Measurements from ENCODE around the gene TENM4.

TENM4 gene

GRCh38 chr11:79121351-79121750 lies 319.5 kb downstream of the TENM4 start:
- no peak for DNase-seq (ENCODE audit: low read depth in 2 of 2)

DNA sequence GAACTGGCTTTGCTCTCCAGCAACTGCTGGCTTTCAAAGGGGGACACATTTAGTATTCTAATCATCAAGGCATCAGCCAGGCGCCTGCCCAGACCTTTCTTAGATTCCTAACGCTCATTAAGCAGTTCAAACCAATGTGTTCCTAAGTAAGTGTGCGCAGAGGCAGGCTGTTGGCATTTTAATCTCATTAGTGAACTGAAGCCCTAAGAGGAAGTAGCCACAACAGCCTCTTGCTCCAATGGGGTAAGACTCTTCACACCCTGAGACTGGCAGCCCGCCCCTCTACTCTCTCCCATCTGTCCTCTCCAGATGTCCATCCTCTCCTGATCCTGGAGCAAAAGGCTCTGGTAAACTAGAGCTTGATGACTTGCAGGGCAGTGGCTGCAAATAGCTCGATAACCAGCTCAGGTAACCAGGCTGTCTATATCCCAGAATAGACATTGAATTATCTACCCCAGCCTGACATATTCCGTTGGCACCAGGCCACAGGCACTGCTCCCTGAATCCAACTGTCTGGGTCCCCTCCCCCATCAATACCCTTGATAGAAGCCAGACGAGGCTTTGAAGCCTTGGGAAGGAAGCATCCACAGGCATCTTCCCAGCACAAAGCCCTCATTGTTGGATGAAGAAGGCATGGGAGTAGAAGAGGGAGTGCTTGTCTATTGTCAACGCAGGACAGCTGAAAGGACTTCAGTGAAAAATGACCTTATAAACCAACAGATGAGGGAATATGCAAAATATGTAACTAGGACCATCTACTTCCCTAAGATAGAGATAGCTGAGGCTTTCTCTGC lies 321.1 kb downstream of the TENM4 start:
- no peak for DNase-seq (ENCODE audit: low read depth in 2 of 2)

DNA sequence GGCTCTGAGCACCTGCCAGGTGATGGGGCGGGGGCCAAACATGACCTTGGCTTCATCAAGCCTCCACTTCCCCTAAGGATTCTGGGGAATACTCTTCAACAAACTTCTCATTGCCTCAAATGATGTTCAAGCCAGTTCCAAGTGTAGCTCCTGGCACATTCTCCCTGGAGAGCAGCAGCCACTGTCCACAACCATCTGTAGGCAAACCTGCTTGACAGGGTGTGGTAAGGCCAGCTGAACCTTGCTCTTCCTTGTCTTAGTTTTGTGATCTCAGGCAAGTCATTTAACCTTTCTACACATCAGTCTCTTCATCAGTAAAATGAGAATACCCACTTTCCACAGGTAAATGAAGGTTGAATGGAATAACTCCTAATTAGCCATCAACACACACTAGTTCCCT lies 323.3 kb downstream of the TENM4 start:
- DNase-seq (ENCODE audit: low read depth in 2 of 2), result no peak

DNA sequence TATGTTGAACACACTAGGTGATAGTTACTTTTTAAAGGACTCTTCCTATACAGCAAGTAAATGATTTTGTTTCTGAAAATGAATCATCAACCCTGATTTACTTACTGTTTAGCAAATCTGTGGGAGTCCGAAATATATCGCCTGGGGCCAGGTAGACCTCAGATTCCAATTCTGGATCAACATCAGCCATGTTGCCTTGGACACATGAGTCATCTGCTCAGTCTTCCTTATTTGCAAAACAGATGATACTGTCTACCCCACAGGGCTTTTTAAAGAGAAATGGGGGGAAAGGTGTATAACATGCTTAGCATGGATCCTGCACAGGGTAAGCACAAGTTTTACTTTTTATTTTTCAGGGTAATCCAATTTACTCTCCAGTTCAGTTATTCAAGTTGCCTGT lies 324.2 kb downstream of the TENM4 start:
- DNase-seq (ENCODE audit: low read depth in 2 of 2), result no peak

DNA sequence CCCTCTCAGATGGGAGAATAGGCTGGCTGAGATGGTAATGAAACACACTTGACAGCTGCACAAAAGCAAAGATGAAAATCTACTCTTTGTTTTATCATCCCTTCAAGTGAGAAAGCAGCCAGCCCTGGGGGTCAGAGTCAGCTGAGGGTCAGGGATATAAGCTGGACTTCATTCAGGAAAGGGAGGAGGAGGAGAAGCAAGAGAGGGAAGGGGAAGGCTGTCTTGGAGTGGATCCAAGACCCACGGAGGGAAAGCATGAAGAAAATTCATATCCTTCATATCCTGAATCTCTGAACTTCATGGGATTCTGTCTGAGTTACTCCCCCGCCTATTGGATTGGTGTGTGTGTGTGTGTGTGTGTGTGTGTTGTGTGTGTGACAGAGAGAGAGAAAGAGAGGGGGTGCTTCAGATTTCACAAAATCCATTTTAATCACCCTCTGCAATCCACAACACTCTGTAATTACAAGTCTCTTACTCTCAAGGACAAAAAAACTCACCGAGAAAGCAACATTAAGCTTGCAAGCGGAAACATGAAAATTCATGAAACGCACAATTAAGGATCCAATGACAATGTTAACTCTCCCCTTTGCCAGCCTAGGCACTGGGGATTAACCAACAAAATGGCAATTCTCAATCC lies 327.7 kb downstream of the TENM4 start:
- DNase-seq (ENCODE audit: low read depth in 2 of 2), result no peak

DNA sequence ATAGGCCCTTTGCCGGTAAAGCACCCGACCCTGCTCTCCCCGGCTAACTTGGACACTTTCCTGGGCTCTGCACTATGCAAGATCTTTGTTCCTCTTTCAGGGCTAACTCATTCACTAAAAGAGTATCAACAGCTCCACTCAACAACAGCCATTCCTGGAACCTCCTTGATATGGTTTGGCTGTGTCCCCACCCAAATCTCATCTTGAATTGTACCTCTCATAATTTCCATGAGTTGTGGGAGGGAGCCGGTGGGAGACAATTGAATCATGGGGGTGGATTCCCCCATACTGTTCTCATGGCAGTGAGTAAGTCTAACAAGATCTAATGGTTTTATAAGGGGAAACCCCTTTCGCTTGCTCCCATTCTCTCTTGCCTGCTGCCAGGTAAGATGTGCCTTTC lies 330.0 kb downstream of the TENM4 start:
- no peak for DNase-seq (ENCODE audit: low read depth in 2 of 2)

DNA sequence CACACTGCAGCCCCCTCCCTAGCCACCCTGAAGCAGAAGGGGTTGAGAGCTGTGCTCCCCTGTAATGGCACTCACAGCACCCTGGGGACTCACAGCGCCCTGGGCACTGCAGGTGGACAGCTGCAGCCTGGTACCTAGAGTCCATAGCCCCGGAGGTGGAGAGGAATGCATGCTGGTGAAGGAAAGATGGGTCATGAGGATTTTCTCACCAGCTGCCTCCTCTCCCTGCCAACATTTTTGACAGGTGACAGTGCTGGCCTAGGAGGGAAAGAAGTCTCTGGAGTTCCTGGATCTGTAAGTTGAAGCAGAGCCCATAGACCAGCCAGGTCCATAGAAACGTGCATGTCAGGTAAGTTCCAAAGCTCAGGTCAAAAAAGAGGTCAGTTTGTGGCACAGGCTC lies 330.5 kb downstream of the TENM4 start:
- no peak for DNase-seq (ENCODE audit: low read depth in 2 of 2)

DNA sequence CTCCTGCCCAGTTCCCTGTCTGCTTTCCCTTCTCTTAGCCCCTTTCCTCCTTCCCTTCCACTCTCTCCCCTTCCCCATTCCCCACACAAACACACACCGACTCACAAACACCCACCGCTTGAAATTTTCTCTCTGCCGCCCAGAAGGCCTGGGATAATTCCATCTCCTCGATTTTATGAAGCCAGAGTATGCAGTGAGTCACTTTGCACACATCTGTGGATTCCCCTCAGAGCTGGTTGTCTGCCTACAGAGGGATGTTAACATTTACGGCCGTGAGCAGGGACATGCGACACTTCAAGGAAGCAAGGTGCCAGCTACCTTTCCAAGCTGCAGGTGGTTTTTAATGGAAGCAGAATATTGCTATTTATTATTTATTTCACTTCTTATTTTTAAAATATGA lies 332.0 kb downstream of the TENM4 start:
- DNase-seq (ENCODE audit: low read depth in 2 of 2), result no peak

DNA sequence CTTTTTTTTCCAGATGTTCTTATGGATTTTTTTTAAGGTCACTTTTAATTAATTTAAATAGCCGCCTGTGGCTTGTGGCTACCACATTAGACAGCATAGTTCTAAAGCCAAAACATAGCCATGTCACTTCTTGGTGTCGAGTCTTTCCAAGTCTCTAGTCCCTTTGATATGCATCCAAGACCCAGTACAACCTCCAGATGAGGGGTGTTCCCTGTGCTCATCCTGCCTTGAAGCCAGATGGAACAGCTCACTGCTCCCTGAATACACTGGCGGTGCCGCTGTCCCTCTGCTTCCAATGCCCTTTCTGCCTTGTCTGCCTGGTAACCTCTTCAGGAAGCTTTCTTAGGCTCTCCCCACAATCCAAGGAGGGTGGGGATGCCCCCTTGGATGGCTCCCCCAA lies 338.0 kb downstream of the TENM4 start:
- no peak for DNase-seq (ENCODE audit: low read depth in 2 of 2)

DNA sequence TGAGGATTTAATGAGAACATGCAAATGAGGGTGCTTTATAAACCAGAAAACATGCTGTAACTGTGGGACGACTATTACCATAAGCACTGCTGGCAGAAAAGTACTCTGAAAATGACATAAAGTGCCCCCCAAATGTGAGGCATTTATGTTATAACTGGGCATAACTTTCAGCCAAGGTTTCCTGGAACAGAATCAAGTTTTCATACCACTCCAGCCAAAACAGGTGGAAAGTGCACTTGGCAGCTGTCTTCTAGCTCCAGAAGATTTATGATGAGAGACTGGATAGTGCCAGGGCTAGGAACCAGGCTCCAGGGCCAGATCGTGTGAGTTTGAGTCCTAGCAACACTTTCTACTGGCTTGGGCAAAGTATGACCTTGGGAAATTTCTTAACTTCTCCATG lies 339.2 kb downstream of the TENM4 start:
- no peak for DNase-seq (ENCODE audit: low read depth in 2 of 2)

DNA sequence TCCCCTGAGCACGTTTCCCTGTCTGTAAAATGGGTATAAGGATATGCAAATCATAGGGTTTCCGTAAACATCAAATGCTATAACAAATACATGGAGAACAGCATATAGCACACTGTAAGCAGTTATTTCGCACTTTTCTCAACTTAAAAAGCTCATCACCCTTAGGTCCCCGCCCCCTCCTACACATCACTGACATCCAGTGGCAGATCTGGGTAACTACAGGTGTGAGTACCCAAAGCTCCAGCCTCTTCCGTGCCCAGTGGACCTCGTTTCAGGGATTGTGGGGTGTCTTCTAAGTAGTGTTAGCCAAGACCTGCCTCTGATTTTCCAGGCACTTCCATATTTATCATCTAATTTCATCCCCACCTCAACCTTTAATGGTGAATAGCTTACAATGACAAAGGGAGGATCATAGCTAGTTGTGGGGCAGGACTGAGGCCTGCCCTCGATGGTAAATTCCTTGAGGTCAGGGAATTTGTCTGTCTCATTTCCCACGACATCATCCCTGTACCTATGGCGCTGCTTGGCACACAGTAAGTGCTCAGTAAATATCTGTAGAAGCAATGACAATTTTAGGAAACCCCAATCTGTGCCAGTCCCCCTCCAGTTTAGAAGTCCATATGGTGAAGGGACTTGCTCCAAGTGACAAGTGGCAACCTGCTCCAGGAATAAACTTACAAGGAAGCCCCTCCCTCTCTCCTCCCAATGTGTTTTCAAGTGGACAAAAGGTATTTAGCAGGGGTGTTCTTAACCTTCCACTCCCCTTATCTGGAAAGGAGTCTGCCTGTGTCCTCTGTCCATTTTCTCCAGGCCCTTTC lies 340.5 kb downstream of the TENM4 start:
- DNase-seq (ENCODE audit: low read depth in 2 of 2), result peak in 1 of 2 experiments; percentile 13

DNA sequence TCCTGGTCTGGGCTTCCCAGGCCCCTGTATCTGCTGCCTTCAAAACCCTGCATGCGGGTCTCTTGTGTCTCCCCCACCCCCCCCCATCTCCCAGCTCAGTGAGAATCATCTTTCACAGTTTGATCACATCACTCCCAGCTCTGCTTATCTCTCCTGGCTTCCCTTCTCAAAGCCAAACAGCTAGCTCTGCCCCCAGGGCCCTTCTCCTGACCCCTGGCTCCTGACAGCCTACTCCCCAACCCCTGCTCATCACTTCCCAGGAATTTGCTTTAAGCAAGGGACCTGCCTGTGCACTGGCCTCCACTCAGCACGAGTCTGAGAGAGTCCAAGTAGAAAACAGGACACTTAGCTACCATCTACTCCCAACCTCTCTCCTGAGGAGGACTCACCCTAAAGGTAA lies 342.7 kb downstream of the TENM4 start:
- no peak for DNase-seq (ENCODE audit: low read depth in 2 of 2)

- no peak for DNase-seq (ENCODE audit: low read depth in 2 of 2)
Observed at GRCh38 chr11:79097246-79097875, 343.5 kb downstream of the TENM4 start.

DNA sequence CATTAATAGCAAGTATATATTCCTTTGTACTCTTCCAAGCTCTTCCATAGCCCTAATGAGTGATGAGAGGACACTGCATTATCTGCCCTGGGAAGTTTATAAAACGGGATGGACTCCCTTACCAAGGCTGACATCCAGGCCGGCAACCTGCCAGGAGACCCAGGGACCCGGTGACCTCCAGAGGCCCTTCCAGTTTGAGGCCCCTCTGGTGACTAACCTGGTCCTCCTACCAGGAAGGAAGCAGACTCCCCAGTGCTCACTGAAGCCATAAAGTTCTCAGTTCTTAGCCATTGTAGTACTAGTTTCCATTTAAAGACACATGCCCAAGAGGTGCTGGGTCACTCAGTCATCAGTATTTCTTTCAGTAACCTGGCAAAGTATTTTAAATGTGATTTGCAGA lies 345.4 kb downstream of the TENM4 start:
- no peak for DNase-seq (ENCODE audit: low read depth in 2 of 2)

- no peak for DNase-seq (ENCODE audit: low read depth in 2 of 2)
Observed at GRCh38 chr11:79094616-79095015, 346.2 kb downstream of the TENM4 start.

- DNase-seq (ENCODE audit: low read depth in 2 of 2), result no peak
Observed at GRCh38 chr11:79092791-79093353, 348.0 kb downstream of the TENM4 start.

GRCh38 chr11:79090191-79090705 lies 350.6 kb downstream of the TENM4 start:
- no peak for DNase-seq (ENCODE audit: low read depth in 2 of 2)

GRCh38 chr11:79089601-79090000 lies 351.2 kb downstream of the TENM4 start:
- DNase-seq (ENCODE audit: low read depth in 2 of 2), result no peak

DNA sequence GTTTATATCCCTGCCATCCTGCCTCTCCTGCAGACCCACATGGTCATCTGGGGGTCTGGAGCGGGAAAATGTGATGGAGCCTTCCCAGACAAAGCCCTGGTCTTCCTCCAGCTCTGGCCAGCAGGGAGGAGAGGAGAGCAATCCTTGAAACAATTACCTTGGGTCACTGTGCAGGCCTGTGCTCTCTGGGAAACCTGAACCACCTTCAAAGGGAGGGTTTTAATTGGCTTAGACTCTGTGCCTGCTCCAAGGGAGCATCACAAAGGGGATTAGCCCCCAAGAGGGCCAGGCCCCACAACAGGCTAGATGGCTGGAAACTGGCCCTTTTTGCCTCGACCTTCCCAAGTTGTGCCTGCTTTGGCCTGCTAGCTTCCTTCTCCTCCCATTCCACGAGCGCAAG lies 351.9 kb downstream of the TENM4 start:
- no peak for DNase-seq (ENCODE audit: low read depth in 2 of 2)

DNA sequence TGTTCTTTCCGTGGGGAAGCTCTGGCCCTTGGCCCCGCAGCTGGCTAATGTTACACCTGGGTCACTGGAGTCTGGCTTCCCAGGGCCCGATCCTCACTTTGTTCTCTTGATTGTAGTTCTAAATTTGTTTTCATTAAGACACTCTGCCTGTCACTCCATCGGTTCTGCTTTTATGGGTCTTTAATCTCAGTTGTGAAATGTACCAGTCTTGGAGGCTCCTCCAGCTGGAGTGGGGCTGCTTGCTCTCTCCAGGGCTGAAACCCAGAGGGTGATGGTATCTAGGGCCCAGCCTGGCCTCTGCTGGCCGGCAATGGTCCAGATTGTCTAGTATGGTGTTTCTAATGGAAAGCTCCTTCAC lies 352.9 kb downstream of the TENM4 start:
- DNase-seq (ENCODE audit: low read depth in 2 of 2), result no peak

DNA sequence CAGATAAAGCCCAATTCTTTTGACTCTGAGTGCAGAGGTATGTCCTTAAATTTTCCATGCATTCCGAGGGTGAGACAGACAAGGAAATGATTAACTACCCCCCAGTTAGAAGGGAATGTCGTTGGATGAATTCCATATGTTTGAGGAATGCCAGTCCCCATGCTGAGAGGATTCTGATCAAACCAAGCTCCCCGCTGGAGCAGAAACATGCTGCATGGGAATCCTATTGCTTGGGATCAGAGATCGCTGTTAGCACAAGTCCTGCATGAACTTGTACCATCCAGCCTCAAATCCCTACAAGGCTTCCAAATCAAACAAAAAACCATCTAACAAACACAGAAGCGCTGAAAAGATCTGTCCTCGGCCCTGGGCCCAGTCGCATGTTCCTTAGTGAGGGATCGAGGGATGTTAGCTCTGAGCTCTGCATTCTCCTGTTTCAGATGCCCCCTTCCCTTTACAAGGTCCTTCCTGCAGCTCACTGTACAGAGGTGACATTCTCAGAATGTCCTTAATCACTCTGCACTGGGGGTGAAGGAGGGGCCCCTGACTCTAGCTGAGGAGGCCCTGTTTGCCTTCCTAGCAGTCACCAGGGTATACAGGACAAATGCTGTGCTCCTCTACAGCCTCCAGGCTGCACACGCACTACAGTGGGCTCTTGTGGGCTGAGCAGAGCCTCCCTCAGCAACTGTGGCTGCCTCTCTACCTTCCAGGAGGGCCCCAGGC lies 353.4 kb downstream of the TENM4 start:
- DNase-seq (ENCODE audit: low read depth in 2 of 2), result no peak

All from stimulated activated CD4-positive, alpha-beta T cell treated with anti-CD3 and anti-CD28 coated beads, Interleukin-12 subunit alpha, Interleukin-12 subunit beta, amount 100 ng/mL, for 24 hours (primary cell).